IMR-90 (cell line): ENCODE measurements around the gene PRLR. TPM values are rescaled to one million over a fixed set of nuclear protein-coding genes. Genes with fewer than 3 reads are reported as not detected.

Experiments used
- ATAC-seq: fragments of 200-7000 bp; cut with Tn5 transposase; 2 replicates; pipeline ENCODE4 v1.9.1; 2020; ENCODE audit warnings: low read depth, mild to moderate bottlenecking, moderate library complexity
- BruUV-seq: library from RNA; stranded (reverse); fragments of 400-500 nt; replicated peaks from 2 replicates; lab custom pipeline; 2021; lab: Mats Ljungman, UMichigan
- CTCF ChIA-PET: fragments of 300-600 bp; formaldehyde crosslinking; extraction: SDS; loops from one replicate; lab custom pipeline; 2021; ENCODE audit warnings: antibody characterized with exemption; lab: Yijun Ruan, JAX
- POLR2A ChIA-PET: fragments of 300-600 bp; sonication (Branson Sonifier 250); formaldehyde crosslinking; loops from one replicate; lab custom pipeline; 2022; ENCODE audit warnings: antibody characterized with exemption; ENCODE audit not compliant: unreplicated experiment; lab: Charles Lee
- DNase-seq: peaks from one replicate; pipeline ENCODE4 v3.0.0; 2013
- H2AFZ ChIP-seq: replicated peaks from 2 replicates; pipeline ENCODE3; 2013; ENCODE audit warnings: low read length, mild to moderate bottlenecking; ENCODE audit not compliant: poor library complexity
- H2AK5ac ChIP-seq: 2 replicates; pipeline ENCODE4 v1.6.1; 2013; ENCODE audit warnings: low read depth, low read length, inconsistent platforms
- H2AK9ac ChIP-seq: replicated peaks from 2 replicates; pipeline ENCODE3; 2013; ENCODE audit warnings: mild to moderate bottlenecking, low read depth, low read length, moderate library complexity; ENCODE audit not compliant: poor library complexity
- H2BK120ac ChIP-seq: 2 replicates; pipeline ENCODE4 v1.6.1; 2013; ENCODE audit warnings: low read depth, low read length, inconsistent platforms
- H2BK15ac ChIP-seq: 3 replicates; pipeline ENCODE4 v1.6.1; 2013; ENCODE audit warnings: low read depth, low read length, inconsistent platforms
- H2BK20ac ChIP-seq: 2 replicates; pipeline ENCODE4 v1.6.1; 2013; ENCODE audit warnings: low read depth, mild to moderate bottlenecking, inconsistent platforms, low read length, moderate library complexity
- H2BK5ac ChIP-seq: 2 replicates; pipeline ENCODE4 v1.6.1; 2013; ENCODE audit warnings: mild to moderate bottlenecking, low read depth, low read length, inconsistent platforms; ENCODE audit not compliant: poor library complexity, severe bottlenecking
- H3K14ac ChIP-seq: replicated peaks from 2 replicates; pipeline ENCODE4 v1.6.1; 2013; ENCODE audit warnings: low read depth, low read length, inconsistent platforms
- H3K18ac ChIP-seq: 2 replicates; pipeline ENCODE4 v1.6.1; 2013; ENCODE audit warnings: low read depth, low read length, control low read depth
- H3K23ac ChIP-seq: 2 replicates; pipeline ENCODE4 v1.6.1; 2013; ENCODE audit warnings: low read depth, low read length, inconsistent platforms
- H3K27ac ChIP-seq: 2 replicates; pipeline ENCODE4 v1.5.1; 2013; ENCODE audit warnings: mild to moderate bottlenecking, control low read depth, low read length; ENCODE audit not compliant: insufficient read depth
- H3K27me3 ChIP-seq: 2 replicates; pipeline ENCODE4 v1.6.1; 2013; ENCODE audit warnings: low read length; ENCODE audit not compliant: control insufficient read depth, insufficient read depth
- H3K36me3 ChIP-seq: 2 replicates; pipeline ENCODE4 v1.6.1; 2013; ENCODE audit warnings: low read length, mixed read lengths; ENCODE audit not compliant: control insufficient read depth, insufficient read depth
- H3K4ac ChIP-seq: 2 replicates; pipeline ENCODE4 v1.6.1; 2013; ENCODE audit warnings: low read depth, low read length, inconsistent platforms
- H3K4me1 ChIP-seq: 2 replicates; pipeline ENCODE4 v1.6.1; 2013; ENCODE audit warnings: low read length, mixed read lengths; ENCODE audit not compliant: control insufficient read depth, insufficient read depth
- H3K4me2 ChIP-seq: 2 replicates; pipeline ENCODE4 v1.6.1; 2013; ENCODE audit warnings: low read depth, mild to moderate bottlenecking, control low read depth, low read length, moderate library complexity
- H3K4me3 ChIP-seq: 2 replicates; pipeline ENCODE4 v1.5.1; 2013; ENCODE audit warnings: low read depth, mild to moderate bottlenecking, control low read depth, low read length, moderate library complexity; ENCODE audit not compliant: insufficient read depth
- H3K56ac ChIP-seq: 2 replicates; pipeline ENCODE4 v1.6.1; 2013; ENCODE audit warnings: low read length, inconsistent platforms; ENCODE audit not compliant: insufficient read depth; ENCODE audit errors: extremely low read depth
- H3K79me1 ChIP-seq, 2 experiments: 2 replicates each; pipeline ENCODE4 v1.6.1; 2013; ENCODE audit warnings: low read length in 2 of 2, inconsistent platforms in 1 of 2, low read depth in 1 of 2
- H3K9ac ChIP-seq: 2 replicates; pipeline ENCODE4 v1.6.1; 2013; ENCODE audit warnings: low read depth, low read length, control low read depth
- H3K9me1 ChIP-seq: 2 replicates; pipeline ENCODE4 v1.6.1; 2013; ENCODE audit warnings: low read length, inconsistent platforms; ENCODE audit not compliant: insufficient read depth
- H3K9me3 ChIP-seq: 2 replicates; pipeline ENCODE4 v1.6.1; 2013; ENCODE audit warnings: low read length; ENCODE audit not compliant: control insufficient read depth, insufficient read depth
- H4K20me1 ChIP-seq: 2 replicates; pipeline ENCODE4 v1.6.1; 2013; ENCODE audit warnings: low read length, inconsistent platforms; ENCODE audit not compliant: insufficient read depth
- H4K5ac ChIP-seq: 2 replicates; pipeline ENCODE4 v1.6.1; 2013; ENCODE audit warnings: mild to moderate bottlenecking, low read depth, low read length, control low read depth
- H4K8ac ChIP-seq, 2 experiments: 2 replicates each; pipeline ENCODE4 v1.6.1; 2013; ENCODE audit warnings: low read depth in 2 of 2, low read length in 2 of 2, control low read depth in 1 of 2, inconsistent platforms in 1 of 2
- H4K91ac ChIP-seq: 2 replicates; pipeline ENCODE4 v1.6.1; 2013; ENCODE audit warnings: low read depth, low read length, inconsistent platforms; ENCODE audit not compliant: insufficient read depth
- CEBPB ChIP-seq: IDR thresholded peaks from 2 replicates; pipeline ENCODE4 v1.6.1; 2012; ENCODE audit warnings: low read depth, low read length, improper control_type of control experiment
- ELK1 ChIP-seq: fragments of 150-350 bp; IDR thresholded peaks from 2 replicates; pipeline ENCODE4 v1.6.1; 2016; ENCODE audit warnings: low read depth, mild to moderate bottlenecking, low read length, moderate library complexity, borderline replicate concordance
- MAFK ChIP-seq: IDR thresholded peaks from 2 replicates; pipeline ENCODE4 v1.6.1; 2012; ENCODE audit warnings: low read depth, low read length, improper control_type of control experiment
- MAZ ChIP-seq: IDR thresholded peaks from 2 replicates; pipeline ENCODE4 v1.6.1; 2012; ENCODE audit warnings: low read depth, mild to moderate bottlenecking, low read length, improper control_type of control experiment, moderate library complexity, borderline replicate concordance
- WGBS, 2 experiments: methylation state at CpG; one replicate each; pipeline versions ENCODE4 v1.1.5 to v1.1.7; 2013; ENCODE audit warnings: missing lambda C conversion rate in 2 of 2; ENCODE audit not compliant: insufficient read length in 1 of 2; ENCODE audit errors: extremely low coverage in 2 of 2; 5-methylcytosine and 5-hydroxymethylcytosine counted together
- dilution Hi-C: fragments of 300-500 bp; cut with HindIII; formaldehyde crosslinking; loops from one replicate; pipeline ENCODE4 v1.14.3; 2018; ENCODE audit warnings: low sequenced_read_pairs; ENCODE audit not compliant: unreplicated experiment
- in situ Hi-C: fragments of 300-500 bp; cut with MboI; formaldehyde crosslinking; loops from 3 replicates; pipeline ENCODE4 v1.14.3; 2019; ENCODE audit warnings: low sequenced_read_pairs, inconsistent platforms, mixed read lengths
- intact Hi-C: fragments of 100-400 bp; cut with micrococcal nuclease; formaldehyde crosslinking; loops from 2 replicates; pipeline ENCODE4 v1.10.0; 2022
- polyA plus RNA-seq, 3 experiments: library from polyadenylated mRNA; depleted of rRNA; stranded (reverse); fragments of >200 nt; gene quantifications; 2 replicates each; pipeline ENCODE4 v1.2.3, GENCODE V29; 2012; ENCODE audit warnings: low replicate concordance in 1 of 3
- total RNA-seq: library from RNA; depleted of rRNA; stranded (reverse); fragments of >200 nt; gene quantifications from 2 replicates; pipeline ENCODE4 v1.2.3, GENCODE V29; 2012

The PRLR gene
- total and polyA plus RNA-seq, 2 of the 4 experiments (the other 2 are of a cell fraction): 0.24 to 0.54 TPM

GRCh38 chr5:35061211-35061770, 169.0 kb downstream of the PRLR start:
- ATAC-seq (peak; percentile 80), DNase-seq (peak; percentile 48)
- BruUV-seq: no TSS peak

More at GRCh38 chr5:35061211-35061770, 169.0 kb downstream of the PRLR start:
- Histone ChIP-seq H4K20me1 (no peaks in the 10 kb centered on the region), H2BK20ac (no peak overlapping the region), H4K8ac (no peak overlapping the region), H2AK9ac (no peak overlapping the region), H3K79me1 (no peaks in the 10 kb centered on the region), H3K18ac (no peak overlapping the region), H2BK5ac (no peak overlapping the region), H3K36me3 (no peaks in the 10 kb centered on the region), H4K5ac (no peak overlapping the region), H3K23ac (no peak overlapping the region), H3K4me3 (no peak overlapping the region), H2AFZ (no peak overlapping the region), H3K9me3 (no peaks in the 10 kb centered on the region), H4K91ac (no peak overlapping the region), H3K4me2 (no peak overlapping the region), H2BK120ac (no peak overlapping the region), H3K4ac (no peak overlapping the region), H2BK15ac (no peak overlapping the region), H2AK5ac (no peak overlapping the region), H3K4me1 (0 out of 2 replicates have a peak, but pooled peaks cover 3% of the 10 kb centered on the region), H3K27me3 (no peaks in the 10 kb centered on the region), H3K27ac (no peak overlapping the region), H3K56ac (no peak overlapping the region), H3K9me1 (no peaks in the 10 kb centered on the region), H3K14ac (no peak overlapping the region), H3K9ac (no peak overlapping the region)
- ChIA-PET CTCF (no interaction called here), POLR2A (no interaction called here)
- no CpG with 5 or more reads among the region's 2 CpGs for WGBS, 2 experiments
- TF ChIP-seq MAZ (no peak), ELK1 (no peak), CEBPB (peak; percentile 69; the same call in 1 of the 2 replicates), MAFK (no peak)
- in situ Hi-C loops (no loop called here), dilution Hi-C loops (no loop called here), intact Hi-C loops (no loop called here)
